Stimulated activated CD4-positive, alpha-beta T cell treated with anti-CD3 and anti-CD28 coated beads, Interleukin-4, amount 100 ng/mL, for 1 hour (primary cell): Measurements from ENCODE around the gene MVB12B.

ENCODE experiments used
- DNase-seq: peaks from one replicate; pipeline ENCODE4 v3.0.0-alpha.2; 2020

MVB12B gene

DNA sequence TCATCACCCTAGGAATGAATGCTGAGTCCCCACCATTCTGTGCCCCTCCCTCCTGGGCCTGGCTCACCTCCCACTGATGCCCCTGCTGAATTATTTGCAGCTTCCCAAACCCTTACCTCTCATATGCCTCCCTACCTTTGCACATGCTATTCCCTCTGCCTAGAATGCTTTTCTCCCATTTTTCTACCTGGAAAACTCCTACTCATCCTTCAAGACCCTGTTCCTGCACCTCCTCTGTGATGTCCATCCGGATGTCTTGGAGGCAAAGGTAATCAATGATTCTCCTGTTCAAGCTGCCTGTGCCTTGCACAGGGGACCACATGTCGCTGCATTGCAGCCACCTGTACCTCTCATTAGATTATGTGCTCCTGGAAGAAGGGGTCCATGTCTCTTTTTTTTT is 182.3 kb downstream of the MVB12B start:
- no peak for DNase-seq

DNA sequence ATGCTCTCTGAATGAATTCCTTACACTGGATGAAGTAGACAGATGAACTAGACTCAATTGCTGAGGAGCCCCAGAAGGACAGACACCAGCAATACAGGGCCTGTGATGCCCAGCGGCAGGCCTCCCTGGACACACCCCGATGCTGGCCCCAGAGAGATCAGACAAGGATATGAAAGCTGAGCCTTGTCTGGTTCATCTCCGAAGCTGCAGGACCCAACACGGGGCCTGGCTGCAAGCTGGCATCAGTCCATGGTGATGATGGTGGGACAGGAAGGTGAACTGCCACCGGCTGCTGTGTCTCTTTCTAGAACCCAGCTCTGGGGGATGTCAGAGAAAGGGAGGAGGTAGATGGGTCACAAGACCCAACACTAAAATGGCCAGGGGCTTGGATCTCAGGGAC is 183.1 kb downstream of the MVB12B start:
- DNase-seq: no peak

- no peak for DNase-seq
Measured at GRCh38 chr9:126510564-126510963, 183.9 kb downstream of the MVB12B start.

DNA sequence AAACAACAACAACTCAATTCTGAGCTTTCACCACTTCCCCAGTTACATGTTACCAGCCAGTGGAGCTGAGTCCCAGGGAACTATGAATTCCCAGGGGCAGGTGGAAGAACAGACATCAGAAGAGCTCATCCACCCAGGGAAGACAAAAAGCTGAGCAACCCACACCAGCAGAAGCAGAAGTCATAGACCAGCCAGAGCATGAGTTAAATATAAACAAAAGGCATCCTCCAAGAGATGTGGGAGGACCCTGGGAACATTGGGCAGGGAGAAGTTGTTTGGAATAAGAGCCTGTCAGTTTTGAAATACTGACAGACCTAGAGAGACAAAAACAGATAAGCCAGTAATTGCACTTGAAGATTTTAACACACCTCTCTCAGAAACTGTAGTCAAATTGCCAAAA is 184.8 kb downstream of the MVB12B start:
- no peak for DNase-seq

DNA sequence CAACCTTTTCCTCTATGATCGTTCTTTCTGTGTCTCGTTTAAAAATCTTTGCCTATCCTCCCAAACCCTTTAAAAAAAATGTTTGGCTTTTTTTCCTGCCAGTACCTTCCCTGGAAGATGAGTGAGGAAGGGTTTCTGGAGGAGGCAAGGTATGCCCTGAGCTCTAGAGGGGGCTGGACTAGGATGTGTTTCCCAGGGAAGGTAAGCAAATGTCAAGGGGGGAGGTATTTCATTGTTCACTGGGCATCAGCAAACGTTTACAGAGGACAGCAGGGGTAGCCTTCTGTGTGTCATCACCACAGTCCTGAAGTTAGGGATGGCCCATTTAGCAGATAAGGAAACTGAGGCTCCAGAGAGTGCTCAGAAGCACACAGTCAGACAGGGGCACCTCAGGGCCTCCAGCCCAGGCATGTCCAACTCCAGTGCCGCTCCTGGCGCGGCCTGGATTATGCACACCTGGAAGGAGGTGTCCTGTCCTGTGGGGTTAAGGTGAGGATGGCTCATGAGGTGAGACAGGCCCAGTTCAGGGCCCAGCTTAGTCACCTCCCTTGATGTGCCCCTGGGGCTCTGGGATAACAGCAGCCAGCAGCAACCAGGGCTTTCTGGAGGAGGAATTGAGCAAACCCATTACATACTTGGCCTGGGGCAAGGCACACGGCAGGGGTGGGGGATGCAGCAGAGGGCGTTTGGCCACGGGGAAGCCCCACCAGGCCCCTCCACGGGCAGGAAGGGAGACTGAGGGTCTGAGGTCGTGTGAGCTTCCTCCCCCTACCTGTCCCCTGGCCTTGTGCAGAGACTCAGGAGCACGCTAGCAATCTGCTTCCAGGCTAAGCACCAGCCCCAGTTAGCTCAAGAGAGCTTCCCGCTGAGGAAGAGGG is 186.8 kb downstream of the MVB12B start:
- DNase-seq: no peak

GRCh38 chr9:126514037-126514821 is 187.6 kb downstream of the MVB12B start:
- peak; percentile 62 for DNase-seq

GRCh38 chr9:126515001-126515872 is 188.6 kb downstream of the MVB12B start:
- no peak for DNase-seq

DNA sequence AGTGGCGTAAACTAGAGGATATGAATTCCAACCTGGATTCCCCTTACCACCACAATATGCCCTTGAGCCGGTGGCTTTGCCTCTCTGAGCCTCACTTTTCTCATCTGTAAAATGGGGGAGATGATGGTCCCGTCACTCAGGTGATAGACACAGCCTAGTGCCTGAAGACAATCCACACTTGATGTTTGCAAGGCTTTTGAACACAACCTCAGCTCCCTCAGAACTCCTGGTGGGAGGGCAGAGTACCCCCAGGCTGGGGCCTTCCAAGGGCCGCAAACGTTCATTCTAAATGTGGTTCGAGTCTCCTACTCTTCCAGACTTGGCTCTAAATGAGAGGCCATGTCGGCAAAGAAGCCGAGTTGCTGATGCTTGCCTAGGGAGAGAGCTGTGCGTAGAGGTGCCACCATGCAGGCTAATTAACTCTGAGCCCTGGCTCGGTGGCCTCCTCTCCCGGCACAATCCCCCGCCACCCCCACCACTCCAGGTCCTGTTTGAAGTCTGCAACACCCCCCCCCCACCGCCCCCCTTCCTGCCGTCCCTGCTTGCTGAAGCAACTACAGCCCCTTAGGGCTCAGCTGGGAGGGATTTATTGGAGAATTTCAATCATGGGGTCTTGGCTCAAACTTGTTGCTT is 189.4 kb downstream of the MVB12B start:
- no peak for DNase-seq

GRCh38 chr9:126516561-126516935 is 189.9 kb downstream of the MVB12B start:
- DNase-seq: no peak

DNA sequence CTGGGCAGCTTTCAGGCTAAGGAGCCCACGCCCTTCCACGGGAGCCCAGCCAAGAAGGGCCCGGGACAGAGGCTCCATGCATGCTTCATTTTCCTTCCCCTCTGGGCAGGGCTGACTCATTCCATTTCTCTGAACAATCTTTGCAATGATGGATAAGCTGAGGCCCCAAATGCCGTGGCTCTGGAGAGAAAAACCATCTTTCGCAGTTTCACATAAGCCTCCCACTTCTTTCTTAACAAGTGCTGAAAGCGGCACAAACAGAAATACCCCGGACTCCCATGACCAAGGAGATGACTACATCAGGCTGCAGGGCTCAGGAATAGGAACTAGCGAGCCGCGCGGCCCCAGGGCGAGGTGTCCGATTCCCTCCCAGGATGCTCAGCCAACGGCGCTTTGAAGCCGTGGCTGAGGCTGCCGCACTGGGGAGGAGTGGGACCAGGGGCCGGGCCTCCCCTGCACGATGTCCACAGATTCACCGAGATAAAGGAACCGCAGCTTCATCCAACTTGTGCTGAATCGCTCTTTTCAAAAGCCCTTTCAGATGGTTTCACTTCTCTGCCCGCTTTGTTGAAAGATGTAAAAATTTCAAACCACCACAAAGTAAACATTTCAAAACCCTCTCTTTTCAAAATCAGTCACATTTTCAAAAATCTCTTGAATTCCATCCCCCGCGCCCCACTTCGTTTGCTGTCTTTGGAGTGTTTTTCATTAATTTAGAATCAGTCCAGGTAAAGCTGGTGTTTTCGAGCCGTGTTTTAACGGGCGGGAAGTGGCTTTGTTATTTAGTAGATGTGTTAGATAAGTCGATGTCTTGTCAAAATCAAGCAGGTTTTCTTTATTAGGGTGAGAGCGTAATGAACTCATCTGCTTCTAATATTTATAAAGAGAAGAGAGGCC is 190.6 kb downstream of the MVB12B start:
- DNase-seq: peak; percentile 21

DNA sequence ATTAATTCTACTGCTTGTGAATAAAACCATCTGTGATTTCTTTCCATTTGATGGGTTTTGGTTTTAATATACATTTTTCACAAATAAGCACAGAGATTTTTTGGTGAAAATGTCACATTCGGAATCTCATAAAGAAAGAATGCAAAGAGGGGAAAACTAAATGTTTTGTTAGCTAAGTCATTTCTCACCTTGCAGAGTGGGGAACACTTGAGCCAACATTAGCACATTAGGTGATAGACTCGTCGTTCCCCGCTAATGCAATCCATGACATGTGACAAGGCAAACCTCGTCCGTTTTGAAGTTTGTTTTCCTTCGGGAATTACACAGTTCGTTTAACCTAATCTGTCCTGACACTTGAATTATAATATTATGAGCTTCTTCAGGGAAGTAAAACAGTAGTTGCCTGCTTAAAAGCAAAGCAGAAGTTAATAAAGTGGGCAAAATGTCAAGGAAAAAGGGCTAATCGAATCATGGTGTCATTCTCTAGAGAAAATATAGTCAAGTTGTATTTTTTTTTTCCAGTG is 191.3 kb downstream of the MVB12B start:
- DNase-seq: no peak

GRCh38 chr9:126518763-126519162 is 192.1 kb downstream of the MVB12B start:
- DNase-seq: no peak

- DNase-seq: no peak
Measured at GRCh38 chr9:126519660-126520420, 193.2 kb downstream of the MVB12B start.

- DNase-seq: no peak
Measured at GRCh38 chr9:126520453-126520852, 193.8 kb downstream of the MVB12B start.

DNA sequence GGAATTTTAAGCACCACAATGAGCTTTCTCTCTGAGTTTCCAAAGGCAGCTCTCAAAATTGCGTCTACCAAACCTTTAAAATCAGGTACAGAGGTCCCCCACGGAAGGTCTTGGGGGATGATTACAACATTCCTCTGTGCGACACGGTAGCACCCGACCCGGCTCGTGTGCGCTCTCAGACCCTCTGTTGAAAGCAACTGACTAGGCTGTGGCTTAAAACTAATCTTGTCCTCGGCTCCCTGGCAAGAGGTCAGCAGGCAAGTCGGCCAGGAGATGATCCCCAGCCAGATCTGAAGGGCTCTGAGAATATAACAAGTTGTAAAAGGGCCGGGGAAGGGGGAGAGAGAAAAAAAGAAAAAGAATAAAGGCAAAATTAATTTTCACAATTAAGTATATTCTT is 194.5 kb downstream of the MVB12B start:
- DNase-seq: no peak

DNA sequence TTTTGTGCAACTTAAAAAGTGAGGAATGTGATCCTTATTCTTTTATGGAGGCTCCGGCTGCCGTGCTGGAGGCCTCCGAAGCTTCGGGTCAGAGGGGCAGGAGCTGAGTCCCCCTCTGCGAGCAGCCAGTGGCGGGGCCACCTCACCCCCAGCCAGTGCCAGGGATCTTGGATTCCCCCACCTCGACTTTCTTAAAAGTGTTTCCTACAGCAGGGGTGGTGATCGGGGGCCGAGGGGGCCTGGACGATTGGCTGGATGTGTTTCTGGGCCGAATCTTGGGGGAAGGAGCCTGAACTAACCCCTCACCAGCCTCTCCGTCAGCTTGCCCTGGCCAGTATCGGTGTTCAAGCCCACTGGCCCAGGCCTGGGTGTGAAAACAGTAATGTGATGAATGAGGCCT is 194.9 kb downstream of the MVB12B start:
- no peak for DNase-seq

GRCh38 chr9:126521976-126522590 is 195.5 kb downstream of the MVB12B start:
- DNase-seq: no peak

DNA sequence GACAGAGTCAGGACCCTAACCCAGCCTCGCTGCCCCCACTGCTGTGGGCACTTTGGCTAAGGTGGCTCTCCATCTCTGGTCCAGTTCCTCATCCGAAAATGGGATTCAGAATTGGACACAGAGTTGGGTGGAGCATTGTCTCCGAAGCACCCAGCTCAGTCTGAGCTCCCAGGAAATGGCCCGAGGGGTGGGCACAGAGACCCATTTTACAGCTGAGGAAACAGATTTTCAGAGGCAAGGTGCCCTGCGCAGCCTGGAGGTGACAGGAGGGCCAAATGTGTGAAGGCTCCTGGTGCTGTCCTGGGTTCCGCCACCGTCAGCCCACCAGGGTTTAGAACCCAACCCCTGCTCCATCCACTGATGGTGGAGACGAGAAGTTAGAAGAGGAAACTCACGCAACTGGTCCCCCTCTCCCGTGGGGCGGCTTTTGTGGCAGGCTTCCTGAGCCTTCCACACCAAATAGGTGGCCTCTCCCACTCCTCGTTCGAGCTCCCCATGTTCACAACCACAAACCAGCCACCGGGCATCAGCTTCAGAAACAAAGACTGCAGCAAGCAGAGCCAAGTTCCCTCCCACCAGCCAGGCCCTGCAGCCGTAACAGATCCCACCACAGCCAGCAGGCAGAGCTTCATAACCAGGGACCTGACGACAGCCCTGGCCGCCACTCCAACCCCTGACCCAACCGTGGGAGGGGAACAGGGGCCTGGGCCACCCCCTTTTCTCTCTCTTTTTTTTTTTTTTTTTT is 196.2 kb downstream of the MVB12B start:
- DNase-seq: no peak

DNA sequence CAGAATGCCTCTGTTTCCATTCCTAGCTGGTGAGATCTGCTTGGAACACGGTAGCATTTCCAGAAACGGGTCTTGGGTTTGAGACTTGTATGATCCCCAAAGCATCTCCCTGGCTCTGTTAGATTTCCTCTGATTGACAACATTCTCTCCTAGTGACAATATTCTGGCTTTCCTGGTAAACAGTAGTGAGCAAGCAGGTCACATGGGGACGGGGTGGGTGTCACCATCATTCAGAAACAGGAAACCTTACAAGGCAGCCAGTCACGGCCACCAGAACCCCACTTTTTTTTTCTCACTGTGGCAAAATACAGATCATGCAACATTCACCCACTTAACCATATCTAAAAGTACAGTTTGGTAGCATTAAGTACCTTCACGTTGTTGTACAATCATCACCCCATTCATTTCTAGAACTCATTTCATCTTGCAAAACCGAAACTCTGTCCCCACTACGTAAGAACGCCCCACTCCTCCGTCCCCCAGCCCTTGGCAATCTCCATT is 197.0 kb downstream of the MVB12B start:
- peak; percentile 26 for DNase-seq
